ENCODE results near the gene USP40. TPM values are rescaled to one million over a fixed set of nuclear protein-coding genes. Genes with fewer than 3 reads are reported as not detected.

Gene USP40
- total and polyA plus RNA-seq, 9 of the 15 experiments (the other 6 are each of a cell fraction or from before 2014, with no cell fraction given) = 5.5 to 15.0 (median 9.3) TPM

GRCh38 chr2:233566141-233566956, at the start of gene USP40 (continued):
- TF ChIP-seq CUX1 (CRISPR knock-in tag; IDR thresholded peaks at IDR 0.05) (no peak), MNT (conservative IDR thresholded peaks at IDR 0.05) (peak in 1 of 2 experiments; percentile 50; a peak in 2 of 4 replicates), GATAD2A (IDR thresholded peaks at IDR 0.05) (no peak), E2F1 (CRISPR knock-in tag; IDR thresholded peaks at IDR 0.05) (0 out of 2 replicates have a peak, but pooled peaks have one; percentile 34), ZNF239 (CRISPR knock-in tag; IDR thresholded peaks at IDR 0.05) (no peak), ZBTB26 (CRISPR knock-in tag; IDR thresholded peaks at IDR 0.05) (no peak), SMARCE1 (IDR thresholded peaks at IDR 0.05) (no peak), PHB (CRISPR knock-in tag; IDR thresholded peaks at IDR 0.05) (no peak), SETDB1 (IDR thresholded peaks at IDR 0.05; ENCODE audit: low read length) (no peak), BRCA1 (IDR thresholded peaks at IDR 0.05) (no peak), BRCA1 (CRISPR knock-in tag; IDR thresholded peaks at IDR 0.05) (no peak), PHB2 (IDR thresholded peaks at IDR 0.05; ENCODE audit: low read depth) (no peak), ZNF316 (IDR thresholded peaks at IDR 0.05) (no peak), ZNF57 (CRISPR knock-in tag; IDR thresholded peaks at IDR 0.05) (no peak), AFF1 (IDR thresholded peaks at IDR 0.05; ENCODE audit: low read depth in 1 of 2, partially characterized antibody in 2 of 2) (peak in 1 of 2 experiments; percentile 93)
